HG03575 (cell line): Measurements from ENCODE around the gene SMIM21.

Experiments used
- ATAC-seq: cut with Tn5 transposase; IDR thresholded peaks from one replicate; pipeline ENCODE4 v1.9.1; 2021; ENCODE audit not compliant: unreplicated experiment, insufficient number of reproducible peaks, low FRiP score; ENCODE audit errors: extremely low read depth

Gene SMIM21

GRCh38 chr18:75390854-75391253 lies 36.6 kb downstream of the SMIM21 start:
- no peak for ATAC-seq

GRCh38 chr18:75384144-75384543 lies 43.4 kb downstream of the SMIM21 start:
- ATAC-seq: no peak

- ATAC-seq: no peak
These were observed 48.9 kb downstream of the SMIM21 start for GRCh38 chr18:75378376-75379315.

GRCh38 chr18:75377926-75378325 lies 49.6 kb downstream of the SMIM21 start:
- no peak for ATAC-seq

- ATAC-seq: no peak
These were observed 50.2 kb downstream of the SMIM21 start for GRCh38 chr18:75377258-75377657.

- ATAC-seq: no peak
These were observed 51.5 kb downstream of the SMIM21 start for GRCh38 chr18:75376004-75376403.

GRCh38 chr18:75375341-75375740 lies 52.2 kb downstream of the SMIM21 start:
- ATAC-seq: no peak

- ATAC-seq: no peak
These were observed 53.0 kb downstream of the SMIM21 start for GRCh38 chr18:75374466-75374865.

- ATAC-seq: no peak
These were observed 58.3 kb downstream of the SMIM21 start for GRCh38 chr18:75369026-75369721.

- ATAC-seq: no peak
These were observed 61.7 kb downstream of the SMIM21 start for GRCh38 chr18:75365837-75366236.

GRCh38 chr18:75365254-75365629 lies 62.3 kb downstream of the SMIM21 start:
- ATAC-seq: no peak

- ATAC-seq: no peak
These were observed 62.8 kb downstream of the SMIM21 start for GRCh38 chr18:75364512-75365253.

GRCh38 chr18:75363446-75364225 lies 63.9 kb downstream of the SMIM21 start:
- ATAC-seq: no peak

GRCh38 chr18:75362435-75362834 lies 65.1 kb downstream of the SMIM21 start:
- ATAC-seq: no peak

- ATAC-seq: no peak
These were observed 66.6 kb downstream of the SMIM21 start for GRCh38 chr18:75360941-75361340.

GRCh38 chr18:75360215-75360614 lies 67.3 kb downstream of the SMIM21 start:
- no peak for ATAC-seq
